ENCODE measurements around the gene DSC2. TPM values are rescaled to one million over a fixed set of nuclear protein-coding genes. Genes with fewer than 3 reads are reported as not detected.

The DSC2 gene
- polyA plus RNA-seq, 1 of the 3 experiments (the other 2 are of a cell fraction), result not detected

- Histone ChIP-seq H3F3A (replicated peaks; ENCODE audit: insufficient read depth) (no peaks in the 10 kb centered on the region), H3K4me2 (no peak within 1 kb of the TSS), H4K20me1 (ENCODE audit: insufficient read depth) (no peaks in the 10 kb centered on the region), H3K79me2 (ENCODE audit: insufficient read depth) (no peaks in the 10 kb centered on the region), H3K9me2 (no peaks in the 10 kb centered on the region), H3K4me1 (ENCODE audit: control insufficient read depth in 1 of 2, insufficient read depth in 2 of 2, low read depth in 1 of 2, low read length in 1 of 2) (no peaks in the 10 kb centered on the region), H3K9ac (no peak within 1 kb of the TSS), H3K36me3 (replicated peaks in 1 of 2; ENCODE audit: control insufficient read depth in 1 of 2, insufficient read depth in 2 of 2, low read length in 1 of 2) (no peaks in the 10 kb centered on the region), H3K27ac (ENCODE audit: low read depth in 2 of 2, low read length in 1 of 2) (no peak within 1 kb of the TSS), H3K27me3 (ENCODE audit: insufficient read depth) (peaks cover 35% of the 10 kb centered on the region), H3K9me3 (no peaks in the 10 kb centered on the region), H3K4me3 (ENCODE audit: low read depth in 2 of 2, low read length in 1 of 2) (no peak within 1 kb of the TSS), H2AFZ (ENCODE audit: low read depth) (no peak within 1 kb of the TSS)
- WGBS (ENCODE audit: low lambda C conversion rate), result 7% methylated on average over 43 of the region's 73 CpGs
- POLR2A ChIA-PET, result no interaction called here
- DNase-seq, result peak; percentile 36
- no peak for TF ChIP-seq TEAD4 (IDR thresholded peaks at IDR 0.05; ENCODE audit: borderline replicate concordance, insufficient read depth)
- TF ChIP-seq USF1 (IDR thresholded peaks at IDR 0.05; ENCODE audit: borderline replicate concordance, low read depth), result no peak
- no peak for TF ChIP-seq CTCF (IDR thresholded peaks at IDR 0.05)
- TF ChIP-seq NFIC (IDR thresholded peaks at IDR 0.05; ENCODE audit: borderline replicate concordance), result no peak
- TF ChIP-seq NRF1 (IDR thresholded peaks at IDR 0.05; ENCODE audit: low read depth, low read length), result no peak
- no peak for TF ChIP-seq MEF2A (IDR thresholded peaks at IDR 0.05; ENCODE audit: borderline replicate concordance, low read depth)
- TF ChIP-seq SIN3A (IDR thresholded peaks at IDR 0.05; ENCODE audit: borderline replicate concordance, low read depth, low read length), result no peak
- TF ChIP-seq CHD2 (IDR thresholded peaks at IDR 0.05; ENCODE audit: low read length, partially characterized antibody), result no peak
- TF ChIP-seq EP300 (IDR thresholded peaks at IDR 0.05; ENCODE audit: borderline replicate concordance in 1 of 2, low read depth in 1 of 2, low read length in 1 of 2), result no peak
- TF ChIP-seq GABPA (IDR thresholded peaks at IDR 0.05; ENCODE audit: low read depth), result no peak
- no peak for TF ChIP-seq FOXJ3 (CRISPR knock-in tag; IDR thresholded peaks at IDR 0.05)
- no peak for TF ChIP-seq JUND (IDR thresholded peaks at IDR 0.05)
- no peak for TF ChIP-seq ELF1 (IDR thresholded peaks at IDR 0.05)
- TF ChIP-seq RFX5 (IDR thresholded peaks at IDR 0.05; ENCODE audit: low read length), result no peak
- TF ChIP-seq RXRA (IDR thresholded peaks at IDR 0.05; ENCODE audit: borderline replicate concordance, low read depth), result no peak
- TF ChIP-seq MAX (IDR thresholded peaks at IDR 0.05; ENCODE audit: low read depth), result no peak
- TF ChIP-seq SMC3 (IDR thresholded peaks at IDR 0.05; ENCODE audit: low read depth, low read length), result no peak
- no peak for TF ChIP-seq TAF1 (IDR thresholded peaks at IDR 0.05; ENCODE audit: borderline replicate concordance, low read depth, low read length)
- no peak for TF ChIP-seq EZH2phosphoT487 (IDR thresholded peaks at IDR 0.05; ENCODE audit: borderline replicate concordance, low read depth)
- CTCF ChIA-PET, result no interaction called here
These were observed 59.6 kb downstream of the DSC2 start, which contains the start of gene DSC3 for GRCh38 chr18:31042406-31043181. Gene DSC3, minus strand, starts transcription at chr18:31042742. Its CDS starts 82 bp downstream, at chr18:31042660.

Measured in SK-N-SH (cell line).